ENCODE data around the gene PLPP2.

Gene PLPP2

DNA sequence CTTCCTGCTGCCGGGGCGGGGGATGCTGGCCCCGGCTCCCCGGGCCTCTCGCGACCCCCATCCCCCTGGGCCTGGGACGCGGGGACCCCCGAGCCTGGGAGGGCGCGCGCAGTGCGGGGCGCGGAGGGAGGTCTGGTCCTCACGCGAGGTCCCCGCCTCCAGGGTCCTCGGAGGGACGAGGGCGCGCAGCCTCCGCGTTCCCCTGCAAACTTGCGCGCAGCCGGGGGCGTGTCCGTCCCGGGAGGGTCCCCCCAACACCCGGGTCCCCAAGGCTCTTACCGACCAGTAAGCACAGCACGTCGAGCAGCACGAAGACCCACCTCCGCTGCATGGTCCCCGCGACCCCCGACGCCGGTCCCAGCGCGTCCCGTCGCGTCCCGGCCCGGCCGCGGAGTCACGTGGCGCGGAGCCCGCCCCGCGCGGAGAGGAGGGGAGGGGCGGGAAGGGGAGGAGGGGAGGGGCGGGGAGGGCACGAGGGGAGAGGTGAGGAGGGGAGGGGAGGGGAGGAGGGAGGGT, at the start of gene PLPP2:
TSS of gene PLPP2 (minus strand) at position 398 of the 516 bp plus-strand sequence. CDS start at position 331, 67 bp downstream.
- FAIRE-seq, result no peak

DNA sequence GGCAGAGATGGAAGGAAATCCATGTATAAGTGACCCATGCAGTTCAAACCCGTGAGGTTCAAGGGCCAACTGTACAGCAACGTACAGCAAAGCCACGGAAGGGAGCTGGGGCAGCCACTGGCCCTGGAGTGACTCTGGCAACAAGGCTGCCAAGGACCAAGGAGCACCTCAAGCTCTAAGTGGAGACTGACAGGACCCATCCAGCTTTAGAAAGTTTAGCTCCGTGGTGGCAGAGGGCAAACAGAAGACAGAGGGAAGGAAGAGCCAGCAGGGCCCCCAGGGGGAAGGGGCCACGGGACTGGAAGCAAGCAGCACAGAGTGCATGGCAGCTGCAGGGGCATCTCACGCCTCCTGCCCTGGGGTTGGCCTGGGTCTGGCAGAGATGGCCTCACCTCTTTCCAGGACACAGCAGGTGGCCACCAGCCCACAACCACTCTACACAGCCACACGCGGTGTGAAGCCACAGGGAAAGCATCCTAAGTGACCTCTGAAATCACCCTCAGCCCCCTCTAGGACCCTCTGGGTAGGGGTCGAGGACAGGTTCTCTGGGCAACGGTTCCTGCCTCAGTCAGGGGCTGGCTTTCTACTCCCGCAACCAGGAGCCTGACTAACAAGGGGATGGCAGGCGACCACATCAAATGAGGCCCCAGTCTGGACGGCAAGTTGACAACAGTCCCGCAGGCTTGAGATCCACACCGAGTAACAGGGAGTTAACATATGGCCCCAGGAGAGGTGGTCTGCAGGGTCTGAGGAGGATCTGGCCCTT, 49.6 kb upstream of the PLPP2 start:
- FAIRE-seq, result no peak

DNA sequence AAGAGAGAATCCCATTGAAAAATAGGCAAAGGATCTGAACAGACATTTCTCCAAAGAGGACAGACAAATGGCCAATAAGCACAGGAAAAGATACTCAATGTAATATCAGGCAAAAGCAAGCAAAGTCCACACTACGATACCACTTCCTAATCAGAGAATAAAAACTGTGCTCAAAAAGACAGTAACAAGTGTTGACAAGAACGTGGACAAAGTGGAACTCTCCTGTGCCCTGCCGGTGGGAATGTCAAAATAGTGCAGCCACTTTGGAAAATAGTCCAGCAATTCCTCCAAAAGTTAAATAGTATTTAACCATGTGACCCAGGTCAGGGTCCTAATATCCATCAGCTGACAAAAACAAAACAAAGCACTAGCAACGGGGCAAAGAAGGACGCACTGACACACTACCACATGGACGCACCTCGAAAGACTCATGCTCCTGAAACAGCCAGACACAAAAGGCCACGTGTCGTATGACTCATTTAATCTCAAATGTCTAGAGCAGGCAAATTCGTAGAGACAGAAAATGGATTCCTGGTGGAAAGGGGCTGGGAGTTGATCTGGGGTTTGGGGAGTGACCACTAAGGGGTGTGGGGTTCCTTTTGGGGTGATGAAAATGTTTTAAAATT, 48.2 kb upstream of the PLPP2 start:
- no peak for FAIRE-seq

DNA sequence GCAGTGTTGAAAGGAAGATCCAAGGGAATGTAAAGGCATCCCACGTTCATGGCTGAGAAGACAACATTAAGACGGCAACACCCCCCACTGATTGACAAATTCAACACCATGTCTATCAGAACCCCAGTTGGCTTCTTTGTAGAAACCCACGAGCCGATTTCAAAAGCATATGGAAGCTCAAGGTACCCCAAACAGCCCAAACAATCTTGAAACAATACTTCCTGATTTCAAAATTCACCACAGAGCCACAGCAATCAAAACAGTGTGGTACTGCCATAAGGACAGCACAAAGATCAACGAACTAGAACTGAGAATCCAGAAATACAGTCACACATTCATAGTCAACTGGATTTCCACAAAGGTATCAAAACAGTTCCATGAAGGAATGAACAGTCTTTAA, 47.2 kb upstream of the PLPP2 start:
- no peak for FAIRE-seq

DNA sequence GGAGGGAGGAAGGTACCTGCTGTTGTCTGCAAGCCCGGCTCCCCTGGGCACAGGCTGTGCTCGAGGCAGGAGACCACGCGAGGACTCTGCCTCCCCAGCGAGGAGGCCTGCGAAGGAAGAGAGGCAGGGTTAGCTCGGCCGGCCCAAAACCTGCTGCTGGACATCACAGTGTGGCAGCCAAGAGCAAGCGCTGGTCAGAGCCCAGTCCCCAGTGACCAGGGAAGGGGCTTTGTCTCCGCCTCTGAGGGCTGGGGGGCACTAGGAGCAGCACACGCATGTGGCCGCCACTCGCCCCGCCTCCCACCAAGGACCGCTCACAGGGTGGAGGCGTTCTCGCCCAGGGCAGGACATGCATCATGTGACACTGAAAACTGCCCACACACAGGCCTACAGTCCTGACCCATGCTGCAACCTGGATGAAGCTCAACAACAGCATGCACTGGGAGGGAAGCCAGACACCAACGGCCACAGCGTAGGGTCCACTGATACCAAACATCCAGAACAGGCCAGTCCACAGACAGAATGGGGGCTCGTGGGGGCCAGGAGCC, 44.9 kb upstream of the PLPP2 start:
- no peak for FAIRE-seq

DNA sequence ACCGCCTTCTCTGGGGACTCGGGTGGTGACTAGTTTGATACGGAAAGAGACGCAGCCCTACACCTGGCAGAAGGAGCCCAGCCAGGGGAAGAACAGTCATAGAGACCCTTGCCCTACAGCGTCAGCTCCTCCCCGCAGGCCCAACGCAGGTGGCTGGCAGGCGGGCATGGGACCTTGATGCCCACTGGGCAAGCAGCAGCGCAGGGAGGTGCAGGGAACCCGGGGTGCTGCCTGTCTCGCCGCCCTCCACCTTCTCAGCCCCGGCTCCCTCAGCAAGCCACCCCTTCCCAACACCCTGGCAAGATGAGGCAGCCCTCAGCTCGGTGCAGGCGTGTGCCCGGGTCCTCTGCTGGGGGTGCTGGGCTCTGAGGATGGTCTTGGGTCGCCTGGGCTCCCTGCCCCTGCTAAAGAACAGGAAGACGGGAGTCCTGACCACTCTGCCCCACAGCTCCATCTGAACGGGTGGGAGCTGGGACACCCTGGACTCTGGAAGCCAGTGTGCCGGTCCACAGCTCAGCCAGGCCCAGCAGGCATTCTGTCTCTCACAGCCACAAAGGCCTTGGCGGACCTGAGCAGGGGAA, 44.4 kb upstream of the PLPP2 start:
- no peak for FAIRE-seq

DNA sequence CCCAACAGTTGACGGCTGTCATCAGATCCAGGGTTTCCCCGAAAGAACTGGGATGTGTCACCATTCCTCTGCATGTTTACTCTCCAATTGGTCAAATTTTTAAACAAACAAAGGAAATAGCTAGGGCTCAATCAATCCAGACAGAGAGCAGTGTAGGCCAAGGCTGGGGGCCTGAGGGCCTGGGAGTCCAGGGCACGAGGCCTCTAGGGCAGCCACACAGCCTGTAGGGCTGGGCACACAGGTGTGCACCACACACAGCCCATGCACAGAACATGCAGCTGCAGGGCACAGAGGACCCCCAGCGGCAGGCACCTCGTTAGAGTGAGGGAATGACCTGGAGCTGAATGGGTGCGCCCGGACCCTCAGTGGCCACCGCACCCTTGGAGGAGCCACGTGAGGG, 43.9 kb upstream of the PLPP2 start:
- no peak for FAIRE-seq

DNA sequence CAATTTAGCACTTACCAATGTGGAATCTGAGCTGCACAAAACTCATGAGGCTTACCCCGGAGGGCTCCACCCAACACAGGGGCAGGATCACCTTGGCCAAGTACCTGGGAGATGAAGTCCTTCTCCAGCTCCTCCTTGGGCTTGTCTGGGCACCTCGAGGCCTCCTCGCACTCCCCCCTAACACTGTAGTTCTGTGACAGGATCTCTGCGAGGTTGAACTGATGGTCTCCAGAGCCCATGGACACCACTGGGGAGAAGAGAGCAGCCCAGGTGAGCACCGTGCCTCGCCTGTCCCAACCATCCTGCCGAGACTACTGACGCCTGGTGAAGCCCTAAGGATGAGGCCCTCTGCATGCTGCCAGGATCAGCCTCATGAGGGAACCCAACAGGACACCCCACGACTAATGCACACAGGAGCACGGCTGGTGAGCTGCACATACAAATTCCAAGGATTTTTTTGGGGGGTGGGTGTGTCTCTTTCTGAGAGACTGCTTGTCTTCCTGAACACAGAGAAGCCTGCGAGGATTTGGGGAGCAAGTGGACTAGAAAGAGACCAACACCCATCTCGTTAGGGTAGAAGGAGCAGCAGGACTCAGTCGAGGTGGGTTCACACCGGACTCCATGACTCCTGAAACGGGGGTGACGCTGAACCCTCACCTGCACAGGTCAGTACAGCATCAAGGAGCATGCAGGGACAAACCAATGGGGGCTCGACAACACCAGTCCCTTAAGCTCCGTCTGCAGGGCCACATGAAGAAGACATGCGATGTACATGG, 43.3 kb upstream of the PLPP2 start:
- FAIRE-seq, result no peak

DNA sequence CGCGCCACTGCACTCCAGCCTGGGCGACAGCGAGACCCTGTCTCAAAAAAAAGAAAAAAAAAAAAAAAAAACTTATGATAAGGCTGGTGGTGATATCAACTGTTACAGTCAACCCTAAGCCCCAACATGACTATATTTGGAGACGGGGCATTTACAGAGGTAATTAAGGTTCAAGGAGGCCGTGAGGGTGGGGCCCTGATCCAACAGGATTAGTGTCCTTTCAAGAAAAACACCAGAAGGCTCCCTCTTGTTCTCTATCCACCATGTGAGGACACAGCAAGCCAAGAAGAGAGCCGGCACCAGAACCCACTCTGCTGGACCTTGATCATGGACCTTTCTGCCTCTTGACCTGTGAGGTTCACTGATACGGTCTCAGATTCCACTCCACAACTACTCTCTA, 39.3 kb upstream of the PLPP2 start:
- no peak for FAIRE-seq

DNA sequence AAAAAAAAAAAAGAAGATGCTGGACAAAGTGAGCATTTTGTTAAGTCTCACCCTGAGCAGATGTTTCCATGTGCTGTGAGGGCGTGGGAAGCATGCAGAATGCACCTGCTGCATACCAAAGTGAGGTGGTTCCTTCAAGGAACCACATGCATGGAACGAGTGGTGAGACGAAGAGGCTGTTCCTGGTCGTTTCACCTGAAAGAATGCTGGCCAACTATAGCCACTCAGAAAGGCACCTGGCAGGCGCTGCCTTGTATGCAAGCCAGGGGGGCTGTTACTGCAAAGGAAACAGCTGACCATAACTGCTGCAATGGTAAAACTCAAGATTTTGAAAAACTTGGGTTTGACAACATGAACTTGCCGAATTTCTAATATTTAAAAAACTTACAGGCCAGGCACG, 38.7 kb upstream of the PLPP2 start:
- FAIRE-seq, result no peak

DNA sequence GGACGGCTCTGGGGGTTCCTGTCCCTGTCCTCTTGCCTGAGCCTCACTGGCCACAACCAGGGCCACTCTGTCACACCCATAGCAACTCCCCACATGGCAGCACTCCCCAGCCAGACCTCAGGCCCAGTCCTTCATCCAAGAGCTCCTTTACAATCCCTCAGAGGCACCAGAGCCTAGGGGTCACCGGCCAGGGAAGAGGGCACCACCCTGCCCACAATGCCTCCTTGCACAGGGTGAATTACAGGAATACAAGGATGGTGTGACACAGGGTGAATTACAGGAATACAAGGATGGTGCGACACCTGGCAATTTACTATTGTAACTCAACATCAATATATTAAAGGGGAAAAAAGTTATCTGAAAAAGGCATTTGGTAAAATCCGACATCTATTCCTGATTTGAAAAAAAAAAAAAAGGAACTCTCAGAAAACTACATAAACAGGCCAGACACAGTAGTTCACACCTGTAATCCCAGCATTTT, 36.9 kb upstream of the PLPP2 start:
- no peak for FAIRE-seq

DNA sequence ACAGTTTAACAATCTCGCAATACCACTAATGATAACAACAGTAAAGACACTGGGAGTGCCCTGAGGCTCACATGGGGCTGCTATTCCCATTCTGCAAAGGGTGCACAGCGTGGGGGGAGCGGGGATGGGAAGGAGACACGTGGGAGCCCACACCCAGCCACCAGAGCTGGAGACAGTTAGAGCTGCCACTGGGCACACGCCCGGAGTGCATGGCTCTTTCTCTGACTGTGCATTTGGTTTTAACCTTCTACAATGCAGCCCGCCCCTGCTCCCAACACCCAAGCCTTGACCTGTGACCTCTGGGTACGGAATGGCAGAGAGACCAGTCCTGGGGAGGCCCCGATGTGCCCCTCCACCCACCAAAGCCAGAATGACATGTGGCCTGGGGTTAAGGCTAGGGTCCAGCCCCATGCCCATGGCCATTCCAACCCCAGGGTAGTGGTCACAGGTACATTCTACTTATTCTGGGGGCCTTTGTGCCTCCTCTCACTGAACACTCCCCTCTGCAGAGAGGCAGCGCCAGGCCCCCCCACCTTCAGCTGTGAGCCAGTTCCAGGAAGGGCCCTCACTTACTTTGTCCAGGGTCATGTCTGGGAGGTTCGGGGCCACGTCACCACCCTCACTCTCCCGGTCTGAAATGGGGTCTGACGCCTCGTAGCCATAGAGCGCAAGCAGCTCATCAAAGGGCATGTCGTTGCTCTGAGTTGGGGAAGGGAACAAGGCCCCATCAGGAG, 36.3 kb upstream of the PLPP2 start:
- no peak for FAIRE-seq

DNA sequence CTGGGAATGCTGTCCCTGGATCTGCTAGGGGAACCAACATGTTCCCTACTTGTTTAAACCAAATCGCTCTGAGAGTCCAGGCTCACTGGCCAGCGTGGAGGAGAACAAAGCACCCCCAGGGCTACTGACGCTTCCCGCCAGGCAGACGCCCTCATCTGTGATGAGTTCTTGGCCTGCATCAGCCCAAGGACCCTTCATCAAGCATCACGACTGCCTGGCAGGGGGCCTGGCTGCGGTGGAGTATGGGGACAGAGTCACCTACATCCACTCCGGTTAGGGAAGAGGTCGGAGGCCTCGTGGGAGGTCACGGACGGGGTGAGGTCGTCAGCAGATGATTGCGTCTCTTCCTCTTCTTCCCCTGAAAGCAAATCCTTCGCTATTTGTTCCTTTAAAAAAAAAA, 35.7 kb upstream of the PLPP2 start:
- no peak for FAIRE-seq

DNA sequence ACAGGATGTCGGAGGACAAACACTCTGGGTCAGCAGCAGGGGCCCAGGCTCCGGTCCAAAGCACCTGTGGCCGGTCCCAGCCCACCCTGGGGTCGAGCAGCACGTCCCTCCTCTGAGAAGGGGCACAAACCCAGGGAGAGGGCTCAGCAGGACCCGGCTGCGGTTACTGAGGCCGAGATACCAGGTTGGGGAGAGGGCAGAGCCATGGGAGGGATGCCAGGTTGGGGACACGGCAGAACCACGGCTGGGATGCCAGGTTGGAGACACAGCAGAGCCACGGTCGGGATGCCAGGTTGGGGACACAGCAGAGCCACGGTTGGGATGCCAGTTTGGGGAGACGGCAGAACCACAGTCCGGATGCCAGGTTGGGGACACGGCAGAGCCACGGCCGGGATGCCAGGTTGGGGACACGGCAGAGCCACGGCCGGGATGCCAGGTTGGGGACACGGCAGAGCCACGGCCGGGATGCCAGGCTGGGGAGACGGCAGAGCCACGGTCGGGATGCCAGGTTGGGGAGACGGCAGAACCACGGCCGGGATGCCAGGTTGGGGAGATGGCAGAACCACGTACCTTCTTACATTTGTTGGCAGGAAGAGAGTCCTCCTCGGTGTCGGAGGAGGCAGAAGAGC, 34.8 kb upstream of the PLPP2 start:
- no peak for FAIRE-seq

DNA sequence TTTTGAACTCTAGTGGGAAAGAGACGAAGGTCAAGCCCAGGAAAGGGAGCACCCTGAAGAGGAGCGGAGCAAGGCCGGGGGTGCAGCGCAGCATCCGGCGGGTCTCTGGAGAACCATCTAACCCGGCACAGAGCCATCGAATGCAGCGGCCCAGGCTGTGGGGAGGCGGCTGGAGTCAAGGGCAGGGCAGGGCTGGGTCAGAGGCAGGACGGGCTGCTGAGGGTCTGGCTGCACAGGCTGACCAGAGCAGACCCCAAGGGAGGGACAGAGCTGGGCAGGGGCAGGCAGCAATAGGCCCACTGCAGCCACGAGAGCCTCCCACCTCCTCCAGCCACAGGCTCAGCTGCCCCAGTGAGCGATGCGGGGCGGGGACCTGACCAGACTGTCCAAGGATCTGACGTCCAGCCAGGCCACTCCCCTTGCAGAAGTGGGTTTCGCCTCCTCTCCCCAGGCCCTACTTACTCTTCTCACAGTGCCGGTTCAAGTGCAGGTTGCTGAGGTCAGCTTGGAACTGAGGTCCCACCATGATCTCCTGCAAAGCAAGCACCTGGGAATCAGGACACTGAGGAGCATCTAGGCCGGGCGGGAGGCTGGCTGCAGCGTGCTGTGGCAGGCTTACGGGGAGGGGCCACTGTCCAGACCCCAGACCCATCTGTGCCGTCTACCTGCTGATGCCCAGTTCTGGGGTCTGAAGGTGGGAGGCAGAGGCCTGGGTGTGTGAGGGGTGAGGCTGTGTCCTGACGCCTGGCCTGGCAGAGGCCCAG, 34.2 kb upstream of the PLPP2 start:
- no peak for FAIRE-seq

DNA sequence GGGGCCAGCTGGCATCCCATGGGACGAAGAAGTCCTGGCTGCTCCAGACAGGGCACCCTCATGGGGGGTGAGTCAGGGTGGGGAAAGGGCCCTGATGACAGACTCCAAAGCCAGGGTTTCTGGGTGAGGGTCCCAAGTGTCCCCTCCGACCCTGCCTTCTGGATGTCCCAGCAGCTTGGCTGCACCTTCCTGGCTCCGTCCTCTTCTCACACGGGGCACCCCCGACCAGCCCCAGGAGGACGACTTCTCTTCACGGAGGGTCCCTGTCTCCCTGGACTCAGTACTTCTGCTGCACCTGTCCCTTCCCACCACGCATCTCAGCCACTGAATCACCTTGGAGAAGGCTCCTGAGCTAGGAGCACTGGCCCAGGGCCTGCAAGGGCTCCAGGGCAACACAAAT, 33.5 kb upstream of the PLPP2 start:
- no peak for FAIRE-seq

DNA sequence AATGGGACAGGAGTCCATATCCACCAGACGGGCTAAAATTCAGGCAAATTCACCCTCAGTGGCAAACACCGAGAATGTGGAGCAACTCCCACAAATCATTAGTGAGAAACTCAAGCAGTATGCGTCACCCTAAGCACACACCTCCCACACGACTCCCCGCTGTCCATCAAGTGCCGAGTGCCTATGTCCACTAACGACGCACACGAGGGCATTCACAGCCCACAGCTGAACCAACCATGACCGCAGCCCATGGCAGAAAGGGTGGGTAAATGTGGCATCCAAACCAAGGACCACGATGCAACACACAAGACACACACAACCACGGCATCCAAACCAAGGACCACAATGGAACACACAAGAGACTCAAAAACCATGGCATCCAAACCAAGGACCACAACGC, 31.4 kb upstream of the PLPP2 start:
- FAIRE-seq, result no peak

DNA sequence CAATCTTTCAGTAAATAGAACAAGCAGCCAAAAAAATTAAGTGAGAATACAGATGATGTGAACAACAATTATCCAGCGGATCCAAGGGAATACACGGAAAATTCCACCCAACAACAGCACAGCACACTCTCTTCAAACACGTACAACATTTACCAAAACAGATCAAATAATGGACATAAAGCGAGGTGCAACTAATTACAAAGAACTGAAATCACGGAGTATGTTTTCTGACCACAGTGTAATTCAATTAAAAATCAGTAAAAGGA, 27.2 kb upstream of the PLPP2 start:
- FAIRE-seq, result no peak

DNA sequence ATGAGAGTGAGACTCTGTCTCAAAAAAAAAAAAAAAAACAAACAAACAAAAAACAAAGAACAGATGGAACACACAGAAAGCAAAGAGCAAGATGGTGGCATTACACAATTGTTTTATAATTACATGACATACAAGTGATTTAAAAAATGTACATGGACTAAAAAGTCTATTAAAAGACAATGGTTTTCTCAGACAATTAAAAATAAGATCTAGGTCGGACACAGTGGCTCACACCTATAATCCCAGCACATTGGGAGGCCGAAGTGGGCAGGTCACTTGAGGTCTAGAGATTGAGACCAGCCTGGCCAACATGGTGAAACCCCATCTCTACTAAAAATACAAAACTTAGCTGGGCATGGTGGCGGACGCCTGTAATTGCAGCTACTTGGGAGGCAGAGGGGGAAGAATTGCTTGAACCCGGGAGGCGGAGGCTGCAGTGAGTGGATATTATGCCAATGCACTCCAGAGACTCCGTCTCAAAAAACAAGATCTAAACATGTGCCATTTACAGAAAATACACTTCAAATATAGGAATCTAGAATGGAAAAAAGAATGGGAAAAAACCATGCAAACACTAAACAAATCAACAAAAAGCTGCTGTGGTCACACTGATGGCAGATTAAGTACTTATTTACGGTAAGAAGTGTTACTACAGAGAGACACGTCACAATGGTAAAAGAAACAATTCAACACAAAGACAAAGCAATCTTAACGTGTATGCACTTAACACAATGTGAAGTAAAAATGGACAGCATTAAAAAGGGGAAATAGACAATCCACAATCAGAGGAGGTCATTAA, 26.7 kb upstream of the PLPP2 start:
- FAIRE-seq, result no peak

DNA sequence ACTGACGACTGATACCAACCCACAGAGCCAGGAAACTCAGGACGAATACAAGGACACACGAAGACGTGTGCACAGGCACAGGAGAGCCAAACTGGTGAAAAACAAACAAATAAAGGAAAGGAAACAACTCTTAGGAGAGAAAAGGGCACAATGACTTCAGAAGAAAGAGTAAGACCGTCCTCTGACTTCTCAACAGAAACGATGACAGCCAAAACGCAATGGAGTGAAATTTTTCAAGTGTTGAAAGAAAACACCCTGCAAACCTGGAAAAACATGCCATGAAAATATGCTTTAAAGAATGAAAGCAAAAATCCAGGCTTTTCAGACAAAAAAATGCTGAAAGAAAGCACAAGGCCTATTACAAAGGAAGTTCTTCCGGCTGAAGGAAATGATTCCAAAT, 24.6 kb upstream of the PLPP2 start:
- FAIRE-seq, result no peak
